ENCODE measurements around the gene SLC35E4.
A peak's percentile ranks its signal among the peaks of the same experiment; 100 is the strongest.
"Not testable (repeated sequence)": the region's sequence is repeated elsewhere in the genome, so short reads cannot be mapped to it uniquely, and the experiment has no call there.

The SLC35E4 gene

GRCh38 chr22:30646518-30647160 lies 11.1 kb downstream of the SLC35E4 start:
- Histone ChIP-seq H3K4me3 (no peak overlapping the region), H3K27ac (no peak overlapping the region)

- Histone ChIP-seq H3K27ac (no peak overlapping the region), H3K4me3 (no peak overlapping the region)
Observed at GRCh38 chr22:30647536-30647935, 12.0 kb downstream of the SLC35E4 start.

GRCh38 chr22:30648825-30649224 lies 13.2 kb downstream of the SLC35E4 start:
- H3K4me3 ChIP-seq: no peak overlapping the region
- H3K27ac ChIP-seq: peak overlapping the region in 16 of 21 experiments; percentile 1 to 78 (median 48)

GRCh38 chr22:30649430-30650007 lies 13.9 kb downstream of the SLC35E4 start:
- H3K27ac ChIP-seq: peak overlapping the region in 16 of 21 experiments; percentile 1 to 78 (median 48)
- no peak overlapping the region for H3K4me3 ChIP-seq

- no peak overlapping the region for H3K4me3 ChIP-seq
- H3K27ac ChIP-seq: peak overlapping the region in 5 of 21 experiments; percentile 23 to 41 (median 39)
Observed at GRCh38 chr22:30650508-30651116, 15.0 kb downstream of the SLC35E4 start.

- Histone ChIP-seq H3K27ac (no peak overlapping the region), H3K4me3 (no peak overlapping the region)
Observed at GRCh38 chr22:30652852-30653251, 17.3 kb downstream of the SLC35E4 start.

- Histone ChIP-seq H3K4me3 (no peak overlapping the region), H3K27ac (no peak overlapping the region)
Observed at GRCh38 chr22:30654361-30654760, 18.8 kb downstream of the SLC35E4 start.

- no peak overlapping the region for H3K27ac ChIP-seq
- no peak overlapping the region for H3K4me3 ChIP-seq
Observed at GRCh38 chr22:30655532-30655931, 20.0 kb downstream of the SLC35E4 start.

GRCh38 chr22:30662040-30662439 lies 26.5 kb downstream of the SLC35E4 start:
- H3K4me3 ChIP-seq: no peak overlapping the region
- H3K27ac ChIP-seq: no peak overlapping the region

- Histone ChIP-seq H3K27ac (no peak overlapping the region), H3K4me3 (no peak overlapping the region)
Observed at GRCh38 chr22:30664798-30665197, 29.2 kb downstream of the SLC35E4 start.

GRCh38 chr22:30665266-30665665 lies 29.7 kb downstream of the SLC35E4 start:
- H3K4me3 ChIP-seq: no peak overlapping the region
- H3K27ac ChIP-seq: no peak overlapping the region

- Histone ChIP-seq H3K27ac (peak overlapping the region in 1 of 21 experiments; percentile 20), H3K4me3 (no peak overlapping the region)
Observed at GRCh38 chr22:30665786-30666185, 30.2 kb downstream of the SLC35E4 start.

GRCh38 chr22:30667107-30667493 lies 31.5 kb downstream of the SLC35E4 start:
- peak overlapping the region; percentile 59 to 90 (median 73) for H3K4me3 ChIP-seq
- H3K27ac ChIP-seq: peak overlapping the region; percentile 30 to 82 (median 72)

- Histone ChIP-seq H3K4me3 (peak within 1 kb of the TSS; percentile 59 to 90 (median 73)), H3K27ac (peak within 1 kb of the TSS; percentile 30 to 82 (median 72))
Observed at GRCh38 chr22:30667494-30668385, 32.2 kb downstream of the SLC35E4 start, which contains the start of gene DUSP18. TSS of gene DUSP18 (minus strand) at chr22:30667875. CDS start at chr22:30664003, 3,872 bp downstream.

- Histone ChIP-seq H3K27ac (peak overlapping the region in 15 of 21 experiments; percentile 20 to 82 (median 73)), H3K4me3 (peak overlapping the region; percentile 59 to 90 (median 73))
Observed at GRCh38 chr22:30668386-30668710, 32.8 kb downstream of the SLC35E4 start.

- Histone ChIP-seq H3K27ac (no peak overlapping the region), H3K4me3 (no peak overlapping the region)
Observed at GRCh38 chr22:30671071-30671470, 35.5 kb downstream of the SLC35E4 start.

GRCh38 chr22:30673136-30673535 lies 37.6 kb downstream of the SLC35E4 start:
- Histone ChIP-seq H3K27ac (no peak overlapping the region), H3K4me3 (no peak overlapping the region)

GRCh38 chr22:30674482-30674881 lies 38.9 kb downstream of the SLC35E4 start:
- Histone ChIP-seq H3K27ac (no peak overlapping the region), H3K4me3 (no peak overlapping the region)

- H3K27ac ChIP-seq: no peak overlapping the region
Observed at GRCh38 chr22:30675436-30675835, 39.9 kb downstream of the SLC35E4 start.

GRCh38 chr22:30676565-30676964 lies 41.0 kb downstream of the SLC35E4 start:
- not testable (repeated sequence) for H3K27ac ChIP-seq, H3K4me3 ChIP-seq

More at GRCh38 chr22:30675436-30675835, 39.9 kb downstream of the SLC35E4 start:
- H3K4me3 ChIP-seq: no peak overlapping the region
